GM18499 (cell line): Measurements from ENCODE around the gene SPESP1.

Source experiments
- ATAC-seq: cut with Tn5 transposase; IDR thresholded peaks from one replicate; pipeline ENCODE4 v1.9.1; 2021; ENCODE audit warnings: moderate number of reproducible peaks; ENCODE audit not compliant: insufficient read depth, unreplicated experiment

SPESP1 gene

DNA sequence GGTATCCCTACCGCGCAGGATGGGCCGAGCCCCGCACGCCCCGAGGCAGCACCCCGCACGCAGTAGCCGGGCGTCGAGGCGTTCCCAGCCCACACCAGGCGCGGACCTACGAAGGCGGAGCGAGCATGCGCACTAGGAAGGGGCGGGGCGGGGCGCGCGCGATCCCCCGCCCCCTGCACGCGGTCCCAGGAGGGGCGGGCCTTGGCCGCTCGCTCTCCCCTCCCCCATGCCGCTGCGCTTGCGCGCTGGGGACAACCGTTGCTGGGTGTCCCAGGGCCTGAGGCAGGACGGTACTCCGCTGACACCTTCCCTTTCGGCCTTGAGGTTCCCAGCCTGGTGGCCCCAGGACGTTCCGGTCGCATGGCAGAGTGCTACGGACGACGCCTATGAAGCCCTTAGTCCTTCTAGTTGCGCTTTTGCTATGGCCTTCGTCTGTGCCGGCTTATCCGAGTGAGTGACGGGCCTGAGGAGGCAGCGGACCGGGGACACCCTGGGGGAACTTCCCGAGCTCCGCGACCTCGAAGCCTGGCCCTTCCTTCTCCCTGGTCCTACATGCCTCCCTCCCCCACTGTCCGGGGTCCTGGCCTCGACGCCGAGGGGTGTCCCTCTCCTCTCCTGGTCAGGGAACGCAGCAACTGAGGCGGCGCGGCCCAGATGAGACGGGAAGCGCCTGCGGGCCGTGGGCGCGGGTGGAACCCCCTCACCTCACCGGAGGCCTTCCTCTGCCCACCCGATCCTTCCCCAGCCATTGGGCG, at the start of gene SPESP1:
Gene SPESP1, plus strand, starts transcription at position 258 of the 755 bp plus-strand sequence. Its CDS starts 129 bp downstream, at position 387.
- no peak for ATAC-seq

DNA sequence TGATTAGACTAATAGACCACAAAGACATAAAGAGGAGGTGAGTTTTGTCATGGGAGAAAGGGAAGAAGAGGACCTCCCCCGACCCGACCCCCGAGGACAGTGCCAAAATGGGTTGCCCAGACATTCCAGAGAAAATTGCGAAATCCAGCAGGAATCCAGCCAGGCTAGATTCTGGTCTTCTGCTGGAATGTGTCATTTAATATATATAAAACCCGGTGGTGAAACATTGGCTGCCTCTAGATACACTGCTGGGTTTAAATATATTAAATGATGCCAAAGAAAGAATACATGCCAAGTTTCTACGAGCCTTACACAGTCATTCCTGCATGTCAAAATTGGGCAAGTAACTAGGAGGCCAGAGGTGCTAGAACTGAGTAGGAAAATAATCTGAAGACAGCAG, 45.3 kb upstream of the SPESP1 start:
- no peak for ATAC-seq

DNA sequence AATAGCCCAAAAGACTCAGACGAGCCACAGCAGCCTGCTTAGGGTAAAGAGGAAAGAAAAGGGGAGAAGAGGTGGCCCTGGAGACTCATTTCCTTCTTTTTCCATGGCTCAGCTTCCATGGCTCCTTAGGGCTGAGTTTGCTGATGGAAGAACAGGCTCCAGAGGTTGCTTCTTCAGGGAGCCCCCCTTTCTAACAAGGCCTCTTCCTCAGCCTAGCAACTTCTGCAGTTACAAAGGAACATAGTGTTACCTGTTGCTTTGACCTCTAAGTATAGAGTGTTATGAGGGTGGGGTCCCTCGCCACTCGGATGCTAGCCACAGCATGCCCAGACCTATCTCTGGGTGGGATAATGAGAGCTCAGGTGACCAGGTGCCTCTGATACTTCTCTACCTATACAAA, 43.2 kb upstream of the SPESP1 start:
- ATAC-seq, result no peak

DNA sequence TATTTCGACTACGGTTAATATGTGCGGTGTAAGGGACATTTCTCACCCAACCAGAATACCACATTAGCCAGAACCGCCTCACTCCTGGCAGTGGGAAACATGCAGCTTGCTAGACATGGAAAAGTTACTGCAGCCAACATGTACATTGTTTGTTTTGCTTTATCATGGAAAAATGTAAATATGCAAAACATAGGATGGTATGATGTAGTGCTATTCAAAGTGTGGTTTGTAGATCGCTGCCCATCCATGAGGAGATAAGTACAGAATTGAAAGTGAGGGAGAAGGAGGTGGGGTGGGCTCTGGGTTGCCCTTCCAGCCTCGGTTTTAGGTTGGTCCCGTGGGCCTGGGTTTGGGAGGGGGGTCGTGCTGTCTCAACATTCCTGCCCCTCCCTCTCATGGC, 42.5 kb upstream of the SPESP1 start:
- no peak for ATAC-seq

DNA sequence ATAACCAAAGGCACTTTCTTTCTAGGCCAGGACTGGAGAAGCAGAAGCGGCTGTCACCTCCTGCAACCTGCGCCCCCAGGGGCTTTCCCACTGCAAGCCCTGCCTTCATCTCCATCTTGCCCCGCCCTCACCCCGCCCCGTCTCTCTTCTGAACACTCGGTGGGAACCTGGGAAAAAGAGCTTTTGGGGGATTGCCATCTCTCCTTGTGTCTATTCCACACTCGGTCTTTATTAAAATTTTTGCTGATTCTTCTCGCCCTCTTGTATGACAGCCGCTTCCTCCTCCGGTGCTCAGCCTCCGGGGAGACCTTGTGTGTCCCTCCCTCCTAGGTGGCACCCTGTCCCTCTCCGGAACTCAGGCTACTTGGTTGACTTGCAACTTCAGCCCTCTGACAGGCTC, 41.9 kb upstream of the SPESP1 start:
- ATAC-seq, result no peak

DNA sequence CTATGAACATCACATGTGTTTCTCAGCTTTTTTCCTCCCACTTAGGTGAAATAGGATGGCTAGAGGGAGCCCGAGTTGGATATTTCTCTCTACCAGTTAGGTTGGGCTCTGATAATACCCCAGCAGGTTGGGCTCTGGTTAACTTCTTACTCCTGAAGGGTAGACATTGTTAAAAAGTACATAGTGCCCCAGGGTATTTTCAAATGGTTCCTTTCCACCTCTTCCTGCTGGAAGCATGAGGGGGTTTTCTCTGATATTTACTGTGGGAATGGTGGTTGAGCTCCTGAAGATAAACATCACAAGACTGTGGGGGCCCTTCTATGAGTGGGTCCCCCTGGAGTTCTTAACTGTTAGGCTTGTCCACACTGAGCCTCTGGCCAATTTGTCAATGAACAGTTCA, 36.1 kb upstream of the SPESP1 start:
- ATAC-seq, result no peak

DNA sequence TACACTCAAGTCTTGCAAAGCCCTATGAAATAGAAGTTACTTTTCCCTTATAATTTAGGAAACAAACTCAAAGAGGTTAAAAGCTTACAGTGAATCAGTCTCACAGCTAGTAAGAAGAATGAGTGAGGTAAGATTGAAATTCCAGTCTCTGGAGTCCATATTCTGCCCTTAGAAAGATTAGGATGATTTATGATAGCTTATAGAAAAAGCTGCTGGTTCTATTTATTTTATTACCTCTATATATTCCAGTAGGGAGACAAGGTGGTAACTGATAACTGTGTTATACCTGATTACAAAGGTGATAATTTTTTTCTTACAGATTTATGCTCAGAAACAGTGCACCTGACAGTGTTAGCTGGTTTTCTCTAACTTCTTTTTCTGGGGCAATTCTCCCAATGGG, 34.1 kb upstream of the SPESP1 start:
- no peak for ATAC-seq

DNA sequence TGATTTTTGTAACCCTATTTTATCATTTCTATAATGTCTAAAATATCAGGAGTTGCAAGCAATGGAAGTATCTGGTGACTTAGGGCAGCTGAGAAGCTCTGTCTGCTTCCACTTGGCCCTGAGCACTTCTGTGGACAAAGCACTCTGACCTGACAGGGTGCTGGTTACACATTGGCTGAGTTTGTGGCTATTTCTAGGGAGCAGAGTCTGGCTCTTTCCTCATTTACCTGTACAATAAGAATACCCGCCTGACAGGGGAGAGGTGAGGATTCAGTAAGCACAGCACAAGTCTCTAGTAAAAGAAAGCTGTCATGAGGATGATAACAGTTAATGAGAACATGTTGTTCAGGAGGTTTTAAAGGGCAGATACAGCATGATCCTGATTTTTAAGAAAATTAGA, 33.3 kb upstream of the SPESP1 start:
- no peak for ATAC-seq

DNA sequence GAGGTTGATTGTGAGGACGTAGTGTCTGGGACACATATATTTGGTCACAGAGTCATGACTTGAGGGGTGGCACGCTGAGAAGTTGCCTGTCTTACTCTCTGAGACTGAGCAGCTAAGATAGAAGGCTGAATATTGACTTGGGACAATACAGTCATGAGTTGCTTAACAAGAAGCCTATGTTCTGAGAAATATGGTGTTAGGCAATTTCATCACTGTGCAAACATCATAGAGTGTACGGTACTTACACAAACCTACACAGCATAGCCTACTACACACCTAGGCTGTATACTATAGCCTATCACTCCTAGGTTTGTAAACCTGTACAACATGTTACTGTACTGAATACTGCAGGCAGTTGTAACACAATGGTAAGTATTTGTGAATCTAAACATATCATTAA, 30.3 kb upstream of the SPESP1 start:
- ATAC-seq, result no peak

DNA sequence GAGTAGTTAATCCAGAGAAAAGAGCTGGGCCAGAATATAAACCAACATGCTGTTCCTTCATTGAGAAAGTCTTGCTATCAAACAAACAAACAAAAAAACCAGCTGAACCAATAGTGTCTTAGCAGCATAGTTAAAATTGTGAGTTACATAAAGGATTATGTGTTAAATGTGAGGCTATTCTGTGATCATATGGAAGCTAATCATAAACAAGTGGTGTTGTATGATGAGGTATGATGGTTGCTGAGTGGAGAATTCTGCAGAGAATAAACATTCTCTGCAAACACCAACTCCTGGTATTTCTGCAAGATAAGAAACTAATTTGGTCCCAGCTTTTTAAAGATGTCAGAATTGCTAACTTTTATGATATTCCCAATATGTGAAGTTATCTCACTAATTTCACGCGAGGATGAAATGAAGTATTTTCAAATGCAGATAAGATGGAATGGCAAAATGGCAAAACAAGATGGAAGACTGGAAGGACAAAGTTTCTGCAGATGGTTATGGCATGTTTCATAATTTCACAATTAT, 22.9 kb upstream of the SPESP1 start:
- ATAC-seq, result no peak

DNA sequence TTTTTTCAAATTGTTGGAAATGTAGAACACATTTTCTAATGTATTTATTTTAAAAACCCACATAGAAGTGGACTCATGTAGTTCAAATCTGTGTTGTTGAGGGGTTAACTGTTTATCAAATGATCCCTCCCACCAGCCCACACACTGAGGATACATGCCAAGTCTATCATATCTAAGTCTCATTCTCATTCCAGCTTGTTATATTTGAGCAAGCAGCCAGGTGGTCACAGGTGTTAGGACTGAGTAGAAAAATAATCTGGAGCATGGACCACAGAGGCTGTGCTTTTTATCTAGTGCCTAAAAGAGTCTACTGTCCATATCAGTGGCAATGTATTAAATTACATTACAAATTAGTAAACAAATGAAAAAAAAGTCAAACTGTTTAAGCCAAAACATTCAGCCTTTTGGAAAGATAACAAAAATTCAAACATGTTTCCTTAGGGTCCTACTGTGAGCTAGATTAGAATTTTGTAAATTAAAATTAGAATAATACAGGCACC, 20.7 kb upstream of the SPESP1 start:
- ATAC-seq, result no peak

DNA sequence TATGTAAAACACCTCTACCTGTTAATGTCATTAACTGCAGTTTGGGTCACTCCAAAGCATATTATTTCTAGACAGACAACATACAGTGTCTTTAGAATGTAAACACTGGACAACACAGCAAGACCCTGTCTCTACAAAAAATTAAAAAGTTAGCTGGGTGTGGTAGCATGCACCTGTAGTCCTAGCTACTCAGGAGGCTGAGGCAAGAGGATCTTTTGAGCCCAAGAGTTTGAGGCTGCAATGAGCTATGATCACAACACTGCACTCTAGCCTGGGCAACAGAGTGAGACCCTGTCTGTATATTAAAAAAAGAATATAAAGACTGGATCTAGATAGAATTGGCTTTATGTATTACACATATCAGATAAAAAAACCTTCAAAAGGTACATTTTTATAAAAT, 20.0 kb upstream of the SPESP1 start:
- ATAC-seq, result no peak

DNA sequence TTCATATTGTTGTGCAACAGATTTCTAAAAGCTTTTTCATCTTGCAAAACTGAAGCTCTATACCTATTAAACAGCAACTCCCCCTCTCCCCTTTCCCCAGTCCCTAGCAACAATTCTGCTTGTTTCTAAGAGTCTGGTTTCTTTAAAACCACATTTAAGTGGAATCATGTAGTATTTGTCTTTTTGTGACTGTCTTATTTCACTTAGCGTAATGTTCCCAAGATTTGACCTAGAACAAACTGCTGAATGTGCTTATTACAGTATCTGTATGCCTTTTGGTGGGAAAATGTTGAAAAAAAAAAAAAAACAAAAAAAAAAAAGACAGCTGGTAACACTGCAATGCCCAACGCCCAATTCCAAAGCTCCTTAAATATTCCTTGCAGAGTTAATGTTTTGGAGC, 19.5 kb upstream of the SPESP1 start:
- no peak for ATAC-seq

DNA sequence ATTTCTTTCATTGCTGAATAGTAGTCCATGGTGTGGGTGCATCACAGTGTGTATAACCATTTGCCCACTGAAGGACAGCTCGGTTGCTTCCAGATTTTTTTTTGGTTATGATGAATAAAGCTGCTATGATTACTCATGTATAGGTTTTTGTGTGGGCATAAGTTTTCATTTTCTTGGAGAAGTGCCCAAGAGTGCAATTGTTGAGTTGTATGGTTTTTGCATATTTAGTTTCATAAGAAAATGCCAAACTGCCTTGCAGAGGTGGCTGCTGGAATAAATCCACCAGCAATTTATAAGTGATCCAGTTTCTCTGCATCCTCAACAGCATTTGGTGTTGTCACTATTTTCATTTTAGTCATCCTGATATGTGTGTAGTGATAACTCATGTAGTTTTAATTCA, 8.4 kb upstream of the SPESP1 start:
- no peak for ATAC-seq

DNA sequence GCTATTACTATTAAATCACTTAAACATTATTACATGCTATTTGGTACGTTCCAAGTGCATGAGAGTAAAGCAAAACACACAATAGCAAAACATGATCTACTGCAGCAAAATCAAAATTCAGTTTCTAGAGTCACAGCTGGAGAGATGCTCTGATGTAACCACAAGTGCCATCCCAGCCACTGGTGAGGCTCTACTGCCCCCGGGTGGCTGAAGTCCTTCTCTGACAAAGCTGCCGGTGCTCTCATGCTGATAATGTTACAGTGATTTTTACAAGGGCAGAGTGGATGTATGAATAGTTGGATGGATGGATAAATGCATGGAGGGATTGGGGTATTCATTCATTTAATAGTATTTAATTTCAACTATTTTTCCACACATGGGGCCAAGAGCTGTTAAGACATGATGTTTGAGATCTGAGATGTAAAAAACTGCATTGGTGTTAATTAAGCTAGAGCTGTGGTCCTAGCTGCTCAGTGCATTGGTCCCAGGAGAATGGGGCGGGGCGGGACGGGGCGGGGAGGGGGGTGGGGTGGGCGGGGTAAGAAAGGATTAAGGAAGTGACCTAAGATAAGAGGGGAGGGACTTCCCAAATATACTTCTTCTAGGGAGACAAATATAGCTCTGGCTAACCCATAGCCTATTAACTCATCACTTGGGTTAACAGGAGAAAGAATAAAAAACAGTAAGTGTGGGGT, 5.3 kb upstream of the SPESP1 start:
- no peak for ATAC-seq

DNA sequence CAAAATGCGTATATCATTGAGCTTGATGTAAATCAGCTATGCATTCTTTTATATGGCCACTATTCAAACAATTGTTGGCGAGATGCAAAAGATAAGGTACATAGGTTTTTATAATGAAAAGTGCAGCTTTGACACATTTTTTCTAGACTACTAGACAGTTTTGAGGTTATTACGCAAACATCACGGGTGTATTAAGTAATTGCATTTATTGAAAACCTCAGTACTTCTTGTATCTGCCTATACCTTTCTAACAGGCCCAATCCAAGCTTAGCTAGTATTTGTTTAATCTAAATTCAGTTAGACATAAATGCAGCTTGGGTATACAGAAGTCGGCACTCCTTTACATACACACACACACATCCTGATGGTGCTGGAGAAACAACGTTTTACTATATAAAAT, 2.7 kb downstream of the SPESP1 start:
- ATAC-seq, result no peak

DNA sequence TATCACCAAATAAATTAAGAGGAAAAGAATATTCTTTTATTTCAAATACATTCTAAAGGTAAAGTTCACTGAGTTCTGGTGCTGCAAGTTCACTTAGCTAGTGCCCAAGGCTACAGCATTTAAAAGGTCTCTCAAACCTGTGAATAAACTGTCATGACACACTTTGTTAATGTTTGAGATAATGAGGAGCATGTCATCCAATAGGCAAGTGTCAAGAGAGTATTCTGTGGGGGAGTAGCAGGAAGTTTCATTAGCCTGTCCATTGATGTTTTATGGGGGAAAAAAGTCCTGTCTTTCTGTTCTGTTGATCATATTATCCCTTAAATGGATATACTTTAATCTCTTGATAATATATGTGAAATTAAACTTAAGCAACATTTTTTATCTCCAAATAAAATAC, 4.0 kb downstream of the SPESP1 start:
- ATAC-seq, result no peak

DNA sequence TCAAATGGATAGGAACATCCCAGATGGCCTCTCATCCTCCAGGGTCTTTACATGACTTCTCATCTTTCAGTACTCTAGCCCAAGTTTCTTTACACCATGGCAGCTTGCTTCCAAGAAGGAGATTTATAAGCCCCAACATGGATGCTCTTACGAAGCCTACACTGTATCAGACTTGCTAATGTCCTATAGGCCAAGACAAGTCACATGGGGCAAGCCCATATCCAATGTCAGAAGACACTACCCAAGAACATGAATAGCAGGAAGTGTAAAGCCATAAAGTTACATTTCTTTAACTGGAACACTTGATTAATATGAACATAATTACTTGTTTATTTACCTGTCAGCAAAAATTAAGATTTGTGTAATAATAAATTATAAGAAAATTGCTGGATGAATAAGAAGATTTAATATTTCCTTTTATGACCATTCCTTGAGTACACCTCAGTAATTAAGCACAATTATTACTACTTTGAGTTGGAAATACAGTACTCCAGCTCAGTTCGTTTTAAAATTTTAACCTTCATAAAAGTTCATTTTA, 5.1 kb downstream of the SPESP1 start:
- no peak for ATAC-seq

DNA sequence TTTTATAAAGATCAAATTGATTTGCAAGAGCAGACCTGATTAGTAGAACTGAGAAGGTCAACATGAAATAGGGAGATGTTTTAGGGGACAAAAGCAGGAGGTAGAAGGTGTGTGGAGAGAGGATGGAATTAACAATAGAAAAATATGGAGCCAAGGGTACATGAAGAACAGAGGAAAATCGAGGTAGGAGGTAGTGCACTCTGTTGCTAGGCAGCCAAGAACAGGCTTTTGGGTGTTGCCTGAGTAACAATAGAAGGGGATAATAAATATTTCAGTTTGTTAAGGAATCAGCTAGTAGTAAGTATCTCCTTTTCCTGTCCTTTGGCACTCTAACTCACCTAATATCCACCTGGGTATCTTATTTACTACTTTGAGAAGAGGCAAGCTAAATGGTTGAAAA, 9.2 kb downstream of the SPESP1 start:
- no peak for ATAC-seq

DNA sequence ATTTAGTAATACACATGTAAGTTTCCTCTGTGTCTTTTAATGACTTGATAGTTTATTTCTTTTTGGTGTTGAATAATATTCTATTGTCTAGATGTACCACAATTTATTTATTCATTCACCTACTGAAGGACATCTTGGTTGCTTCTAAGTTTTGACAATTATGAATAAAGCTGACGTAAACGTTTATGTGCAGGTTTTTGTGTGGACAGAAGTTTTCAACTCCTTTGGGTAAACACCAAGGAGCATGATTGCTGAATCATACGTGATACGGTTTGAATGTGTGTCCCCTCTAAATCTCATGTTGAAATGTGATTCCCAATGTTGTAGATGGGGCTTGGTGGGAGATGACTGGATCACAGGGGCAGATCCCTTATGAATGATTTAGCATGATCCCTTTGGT, 21.5 kb downstream of the SPESP1 start:
- no peak for ATAC-seq

DNA sequence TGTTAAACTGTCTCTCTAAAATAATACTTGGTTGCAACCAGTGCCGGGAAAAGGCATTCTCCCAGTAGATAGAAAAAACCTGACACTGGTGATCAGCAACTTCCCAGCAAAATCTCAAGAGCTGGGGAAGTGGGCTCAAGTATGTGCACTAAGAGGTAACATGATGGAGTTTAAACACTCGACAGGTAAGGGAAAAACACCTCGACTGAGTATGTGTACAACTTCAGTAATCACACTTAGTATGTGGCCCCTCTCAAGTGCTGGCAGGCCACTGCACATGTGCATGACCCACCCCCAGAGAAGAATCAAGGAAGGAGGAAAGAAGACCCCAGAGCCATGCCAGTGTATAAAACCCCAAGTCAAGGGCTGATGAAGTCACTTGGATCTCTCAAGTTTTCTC, 27.4 kb downstream of the SPESP1 start:
- ATAC-seq, result no peak
